HCT116 (cell line): ENCODE data around the gene OR52E1.

ENCODE experiments used
- ATF3 ChIP-seq: IDR thresholded peaks from 2 replicates; pipeline ENCODE4 v1.6.1; 2012
- CTCF ChIP-seq, 3 experiments: fragments of 200-600 bp in 1 of 3; sonication (generic) in 1 of 3; IDR thresholded peaks in 2 of 3; conservative IDR thresholded peaks in 1 of 3; 2 replicates each; pipeline ENCODE4 v1.5.1; 2012 to 2017; ENCODE audit warnings: low read depth in 2 of 3, low read length in 2 of 3, antibody characterized with exemption in 1 of 3, borderline replicate concordance in 1 of 3, control low read depth in 1 of 3, mild to moderate bottlenecking in 1 of 3, mixed read lengths in 1 of 3, mixed run types in 1 of 3, moderate library complexity in 1 of 3; ENCODE audit not compliant: insufficient read depth in 1 of 3
- ELF1 ChIP-seq: IDR thresholded peaks from 2 replicates; pipeline ENCODE4 v1.6.1; 2012; ENCODE audit warnings: low read depth, borderline replicate concordance
- EZH2 ChIP-seq: fragments of 200-600 bp; sonication (generic); IDR thresholded peaks from 2 replicates; pipeline ENCODE4 v1.6.1; 2017; ENCODE audit warnings: antibody characterized with exemption, mixed run types
- FOSL1 ChIP-seq: IDR thresholded peaks from 2 replicates; pipeline ENCODE4 v1.6.1; 2012; ENCODE audit warnings: low read depth
- POLR2A ChIP-seq: IDR thresholded peaks from 2 replicates; pipeline ENCODE4 v1.7.0; 2011; ENCODE audit warnings: borderline replicate concordance; ENCODE audit not compliant: insufficient read depth, insufficient read length; ENCODE audit errors: extremely low read depth
- POLR2AphosphoS5 ChIP-seq: IDR thresholded peaks from 2 replicates; pipeline ENCODE4 v1.6.1; 2011; ENCODE audit warnings: mild to moderate bottlenecking, low read depth, low read length, moderate library complexity
- RAD21 ChIP-seq: IDR thresholded peaks from 2 replicates; pipeline ENCODE4 v1.6.1; 2012; ENCODE audit warnings: low read depth, mild to moderate bottlenecking
- REST ChIP-seq: IDR thresholded peaks from 2 replicates; pipeline ENCODE4 v1.6.1; 2012; ENCODE audit warnings: low read depth
- YY1 ChIP-seq: IDR thresholded peaks from 2 replicates; pipeline ENCODE4 v1.6.1; 2011; ENCODE audit warnings: low read length, low read depth, moderate library complexity, mild to moderate bottlenecking; ENCODE audit not compliant: insufficient replicate concordance; ENCODE audit errors: extremely low read depth
- ZBTB33 ChIP-seq: IDR thresholded peaks from 2 replicates; pipeline ENCODE4 v1.6.1; 2011; ENCODE audit warnings: mild to moderate bottlenecking, low read length, moderate library complexity; ENCODE audit not compliant: insufficient replicate concordance; ENCODE audit errors: extremely low read depth

GRCh38 chr11:5107285-5107684 is 37.9 kb downstream of the OR52E1 start:
- TF ChIP-seq CTCF (IDR thresholded peaks at IDR 0.05 in 2 of 3, conservative IDR thresholded peaks at IDR 0.05 in 1 of 3; ENCODE audit: borderline replicate concordance in 1 of 3, insufficient read depth in 1 of 3, low read depth in 2 of 3, low read length in 2 of 3) (no peak), EZH2 (no peak), POLR2A (no peak), RAD21 (no peak), POLR2AphosphoS5 (no peak), YY1 (no peak), ELF1 (no peak), ATF3 (no peak), ZBTB33 (no peak), REST (no peak), FOSL1 (no peak)
